Kasumi-1 (cell line): ENCODE data around the gene GNA12.
A peak's percentile ranks its signal among the peaks of the same experiment; 100 is the strongest.
"Not testable (repeated sequence)": the region's sequence is repeated elsewhere in the genome, so short reads cannot be mapped to it uniquely, and the experiment has no call there.

ENCODE experiments used
- DNase-seq, 2 experiments: peaks; one replicate each; lab custom pipeline; 2025; lab: John Stamatoyannopoulos, UW

Gene GNA12

DNA sequence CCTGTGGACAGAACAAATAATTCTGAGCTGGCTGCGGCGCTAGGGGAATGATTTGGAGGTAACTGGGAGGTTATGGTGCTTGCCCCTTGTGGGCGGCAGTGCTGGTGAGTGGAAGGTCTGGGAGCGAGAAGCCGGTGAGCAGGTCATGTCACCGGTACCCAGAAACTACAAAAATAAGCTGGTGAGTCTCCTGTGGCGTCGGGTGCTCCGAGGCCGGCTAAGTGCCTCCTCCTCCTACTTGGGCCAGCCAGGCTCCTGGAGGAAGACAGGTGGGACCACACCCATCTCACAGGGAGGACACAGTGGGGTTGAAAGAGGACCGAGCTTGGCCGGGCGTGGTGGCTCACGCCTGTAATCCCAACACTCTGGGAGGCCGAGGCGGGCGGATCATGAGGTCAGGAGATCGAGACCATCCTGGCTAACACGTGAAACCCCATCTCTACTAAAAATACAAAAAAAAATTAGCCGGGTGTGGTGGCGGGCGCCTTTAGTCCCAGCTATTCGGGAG lies 152.1 kb downstream of the GNA12 start:
- DNase-seq = not testable (repeated sequence)

DNA sequence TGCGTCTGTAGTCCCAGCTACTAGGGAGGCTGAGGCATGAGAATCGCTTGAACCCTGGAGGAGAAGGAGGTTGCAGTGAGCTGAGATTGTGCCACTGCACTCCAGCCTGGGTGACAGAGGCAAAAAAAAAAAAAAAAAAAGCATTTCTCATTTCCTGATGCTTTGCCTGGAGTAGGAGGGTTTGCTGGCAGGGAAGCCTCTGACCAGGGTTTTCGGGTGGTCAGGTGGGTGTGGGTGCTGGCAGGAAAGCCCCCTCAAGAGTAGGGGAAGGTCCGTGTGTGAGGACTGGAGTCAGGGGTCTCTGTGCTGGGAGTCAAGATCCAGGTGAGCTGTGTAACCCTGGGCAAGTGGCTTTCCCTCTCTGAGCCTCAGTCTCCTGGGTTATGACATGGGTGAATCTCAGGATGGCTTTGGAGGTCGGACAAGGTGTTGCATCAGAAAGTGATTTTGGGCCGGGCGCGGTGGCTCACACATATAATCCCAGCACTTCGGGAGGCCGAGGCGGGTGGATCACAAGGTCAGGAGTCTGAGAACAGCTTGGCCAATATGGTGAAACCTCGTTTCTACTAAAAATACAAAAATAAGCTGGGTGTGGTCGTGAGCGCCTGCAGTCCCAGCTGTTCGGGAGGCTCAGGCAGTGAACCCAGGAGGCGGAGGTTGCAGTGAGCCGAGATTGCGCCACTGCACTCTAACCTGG lies 152.9 kb downstream of the GNA12 start:
- no peak for DNase-seq

DNA sequence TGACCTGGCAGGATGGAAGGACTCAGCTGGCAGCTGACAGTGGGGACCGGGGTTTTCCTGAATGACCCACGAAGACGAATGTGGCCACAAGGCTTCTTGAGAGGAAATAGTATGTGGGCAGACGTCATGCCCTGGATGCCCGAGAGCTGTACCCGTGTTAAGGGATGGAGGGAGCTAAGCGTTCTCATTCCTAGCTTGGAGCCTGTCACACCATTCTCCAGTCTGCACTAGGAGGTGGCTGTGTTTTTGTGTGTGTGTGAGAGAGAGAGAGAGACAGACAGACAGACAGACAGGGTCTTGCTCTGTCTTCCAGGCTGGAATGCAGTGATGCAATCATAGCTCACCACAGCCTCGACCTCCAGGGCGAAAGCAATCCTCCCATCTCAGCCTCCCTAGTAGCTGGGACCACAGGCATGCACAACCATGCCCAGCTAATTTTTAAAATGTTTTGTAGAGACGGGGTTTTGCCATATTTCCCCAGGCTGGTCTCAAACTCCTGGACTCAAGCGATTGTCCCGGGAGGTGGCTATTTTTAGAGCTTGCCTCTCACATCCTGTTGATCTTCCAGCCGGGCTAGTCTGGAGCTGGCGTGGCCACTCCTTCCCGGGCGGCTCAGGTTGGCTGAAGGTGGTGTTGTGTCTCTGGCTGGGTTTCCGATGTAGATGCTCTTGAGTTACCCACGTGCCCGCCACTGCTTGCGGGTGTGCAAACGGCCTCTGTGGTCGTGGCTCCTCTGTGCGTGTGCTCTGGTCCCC lies 154.0 kb downstream of the GNA12 start:
- no peak for DNase-seq

DNA sequence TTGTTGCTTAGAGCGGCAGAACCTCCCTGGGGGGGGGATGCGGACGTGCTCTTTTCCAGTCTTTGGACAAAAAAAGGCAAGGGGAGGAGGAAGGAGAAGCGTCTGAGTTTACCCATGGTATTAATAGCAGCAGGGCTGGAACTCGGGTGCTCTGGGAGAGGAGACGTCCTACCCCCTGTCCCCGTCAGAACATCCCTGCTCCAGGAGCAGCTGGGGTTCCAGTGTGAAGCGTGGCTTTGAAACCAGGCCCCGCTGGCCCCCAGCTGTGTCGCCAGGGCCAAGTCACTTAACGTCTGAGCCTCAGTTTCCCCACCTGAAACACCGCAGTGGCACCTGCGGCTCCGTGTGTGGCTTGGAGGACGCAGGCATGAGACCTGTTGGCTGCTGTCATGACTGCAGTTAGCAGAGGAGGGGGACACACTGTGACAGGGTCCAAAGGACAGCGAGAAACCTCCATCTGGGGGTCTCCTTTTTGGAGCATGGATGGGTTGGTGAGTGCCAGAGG lies 154.7 kb downstream of the GNA12 start:
- no peak for DNase-seq

DNA sequence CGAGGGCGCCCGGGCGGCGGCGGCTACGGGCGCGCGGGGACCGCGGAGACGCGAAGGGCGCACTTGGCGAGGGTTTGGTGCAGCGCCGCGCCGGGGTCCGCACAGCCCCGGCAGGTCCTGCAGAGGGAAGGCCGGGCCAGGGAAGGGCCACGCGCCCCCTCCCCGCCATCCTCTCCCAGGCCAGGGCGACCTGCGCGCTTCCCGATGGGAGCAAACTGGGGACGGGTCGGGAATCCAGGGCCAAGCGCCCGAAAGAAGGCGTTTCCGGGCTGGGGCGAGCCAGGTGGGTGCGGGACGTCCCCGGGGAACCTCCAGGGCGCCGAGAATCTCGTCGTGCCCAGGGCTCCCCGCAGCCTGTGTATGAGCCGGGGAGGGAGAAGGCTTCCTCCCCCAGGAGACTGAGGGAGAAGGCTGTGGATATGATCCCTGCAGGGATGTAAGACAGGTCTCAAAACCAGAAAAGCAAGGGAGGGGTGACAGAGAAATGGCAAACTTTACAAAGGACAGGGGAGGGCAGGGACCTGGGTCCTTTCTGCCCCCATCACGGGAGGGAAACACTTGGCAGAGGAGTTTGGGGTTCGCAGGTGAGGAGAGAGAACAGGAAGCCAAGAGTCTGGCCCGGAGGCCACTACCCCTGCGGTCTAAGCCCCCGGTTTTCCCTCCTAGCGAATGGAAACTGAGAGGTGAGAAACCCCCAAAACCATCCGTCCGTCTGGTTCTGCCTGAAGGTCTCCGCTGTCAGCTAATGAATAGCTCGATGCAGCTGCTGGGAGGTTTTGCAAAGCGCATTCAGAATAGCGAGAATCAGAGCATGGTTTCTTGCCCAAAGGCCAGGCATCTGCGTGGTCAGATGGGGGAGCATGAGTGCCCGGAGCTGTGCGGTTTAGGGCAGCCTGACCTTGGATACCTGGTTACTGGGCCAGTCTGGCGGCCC lies 155.4 kb downstream of the GNA12 start:
- DNase-seq = no peak

DNA sequence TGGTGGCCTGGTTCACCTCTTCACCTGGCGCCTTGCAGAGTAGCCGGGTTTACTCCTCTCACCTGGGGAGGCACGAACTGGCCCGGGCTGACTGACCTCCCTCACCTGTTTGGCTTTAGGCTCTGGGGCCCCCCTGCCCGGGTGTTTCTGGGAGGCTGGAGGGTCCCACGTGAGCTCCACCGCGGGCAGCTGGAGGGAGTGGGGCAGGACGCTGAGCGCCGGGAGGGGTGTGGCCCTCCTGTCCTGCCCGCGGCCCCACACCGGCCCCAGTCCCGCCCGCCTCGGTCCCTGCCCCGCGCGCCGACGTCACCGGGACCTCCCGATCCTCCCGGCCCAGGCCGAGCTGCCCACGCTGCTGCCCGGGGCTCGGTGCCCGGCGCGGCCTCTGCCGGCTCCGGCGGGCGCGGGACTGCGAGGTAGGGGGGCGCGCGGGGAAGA lies 156.2 kb downstream of the GNA12 start, which contains the start of gene AMZ1:
Gene AMZ1 (plus strand): TSS at position 322 of the 438 bp plus-strand sequence. CDS start 12,250 bp downstream, outside the sequence.
- DNase-seq = no peak

DNA sequence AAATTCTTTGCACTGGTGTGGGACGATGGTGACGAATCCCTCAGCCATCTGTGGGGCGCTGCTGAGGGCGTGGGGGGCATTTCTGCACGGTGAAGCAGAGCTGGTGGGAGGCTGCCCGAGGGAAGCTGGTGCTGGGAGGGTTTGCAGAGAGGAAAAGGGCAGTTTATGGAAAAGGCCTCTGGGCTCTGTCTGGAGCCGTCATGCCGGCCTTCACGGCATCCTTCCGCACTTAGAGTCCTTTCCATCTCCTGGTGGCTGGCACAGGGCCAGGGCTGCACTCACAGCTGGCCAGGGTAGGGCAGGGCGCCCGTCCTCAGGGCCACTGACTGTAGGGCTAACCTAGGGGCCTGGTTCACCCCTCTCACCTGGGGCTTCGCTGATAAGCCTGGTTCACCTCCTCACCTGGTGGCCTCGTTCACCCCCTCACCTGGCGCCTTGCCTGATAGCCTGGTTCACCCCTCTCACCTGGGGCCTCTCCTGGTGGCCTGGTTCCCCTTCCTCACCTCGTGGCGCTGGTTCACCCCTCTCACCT lies 156.7 kb downstream of the GNA12 start:
- no peak for DNase-seq

DNA sequence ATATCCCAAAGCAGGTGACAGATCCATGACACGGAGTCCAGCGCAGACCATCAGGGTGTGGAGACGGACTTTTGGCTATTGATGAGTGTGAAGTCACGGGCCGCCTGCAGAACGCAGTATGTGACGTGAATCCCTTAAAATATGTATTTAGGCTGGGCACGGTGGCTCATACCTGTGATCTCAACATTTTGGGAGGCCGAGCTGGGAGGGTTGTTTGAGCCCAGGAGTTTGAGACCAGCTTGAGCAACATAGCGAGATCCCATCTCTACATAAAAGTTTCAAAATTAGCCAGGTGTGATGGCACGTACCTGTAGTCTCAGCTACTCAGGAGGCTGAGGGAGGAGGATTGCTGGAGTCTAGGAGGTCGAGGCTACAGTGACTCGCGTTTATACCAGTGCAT lies 158.0 kb downstream of the GNA12 start:
- DNase-seq = no peak

DNA sequence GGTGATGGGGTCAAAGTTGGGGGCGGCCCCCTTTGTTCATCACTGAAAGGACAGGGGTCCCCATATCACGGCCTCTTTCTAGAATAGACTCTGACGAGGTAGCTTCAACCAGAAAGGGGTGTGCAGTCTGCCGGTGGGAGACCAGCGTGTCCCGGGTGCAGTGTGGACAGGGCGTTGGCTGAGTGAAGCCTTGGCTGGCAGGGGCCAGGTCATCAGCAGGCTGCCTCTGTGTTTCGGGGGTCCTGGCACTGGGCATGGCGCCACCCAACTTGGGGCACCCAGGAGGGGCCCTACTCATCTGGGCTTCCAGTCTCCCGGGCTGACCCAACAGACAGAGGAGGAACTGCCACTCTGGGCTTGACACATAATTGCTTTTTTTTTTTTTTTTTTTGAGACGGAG lies 159.6 kb downstream of the GNA12 start:
- no peak for DNase-seq

DNA sequence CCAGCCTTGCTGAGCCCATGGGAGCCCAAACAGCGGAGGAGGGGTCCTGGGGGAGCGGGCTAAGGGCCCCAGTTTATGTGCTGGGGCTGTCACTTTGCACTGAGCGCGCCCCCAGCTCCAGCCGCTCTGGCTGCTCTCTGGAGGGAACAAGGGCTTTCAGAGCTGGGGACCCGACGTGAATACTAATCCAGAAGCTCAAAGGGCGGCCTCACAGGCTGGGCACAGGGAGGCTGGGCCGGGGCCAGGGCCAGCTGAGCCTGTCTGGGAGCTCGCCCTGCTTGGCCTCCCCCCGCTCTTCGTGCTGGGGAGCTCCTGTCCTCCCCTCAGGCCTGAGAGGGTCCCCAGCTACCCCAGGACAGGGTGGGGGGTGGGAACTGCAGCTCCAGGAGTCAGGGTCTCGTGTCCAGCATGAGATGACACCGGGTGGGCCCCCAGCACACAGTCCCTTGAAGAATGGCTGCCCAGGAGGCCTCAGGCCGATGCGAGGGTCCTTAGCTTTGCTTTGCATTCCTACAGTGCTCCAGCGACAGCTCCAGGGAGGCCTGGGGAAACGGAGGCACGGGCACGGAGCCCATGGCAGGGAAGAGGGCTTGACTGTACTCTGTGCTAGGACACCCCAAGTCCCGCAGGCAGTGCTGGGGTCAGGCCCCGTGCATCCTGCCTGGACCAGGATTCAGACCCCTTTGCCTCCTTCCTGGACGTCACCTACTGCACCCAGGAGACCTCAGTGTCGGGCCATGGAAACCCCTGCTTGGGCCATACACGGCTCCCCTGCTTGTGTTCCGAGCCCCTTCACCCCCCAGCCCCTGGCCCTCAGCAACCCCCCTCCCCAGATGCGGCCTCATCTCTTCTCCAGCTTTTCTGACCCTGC lies 161.9 kb downstream of the GNA12 start:
- no peak for DNase-seq

DNA sequence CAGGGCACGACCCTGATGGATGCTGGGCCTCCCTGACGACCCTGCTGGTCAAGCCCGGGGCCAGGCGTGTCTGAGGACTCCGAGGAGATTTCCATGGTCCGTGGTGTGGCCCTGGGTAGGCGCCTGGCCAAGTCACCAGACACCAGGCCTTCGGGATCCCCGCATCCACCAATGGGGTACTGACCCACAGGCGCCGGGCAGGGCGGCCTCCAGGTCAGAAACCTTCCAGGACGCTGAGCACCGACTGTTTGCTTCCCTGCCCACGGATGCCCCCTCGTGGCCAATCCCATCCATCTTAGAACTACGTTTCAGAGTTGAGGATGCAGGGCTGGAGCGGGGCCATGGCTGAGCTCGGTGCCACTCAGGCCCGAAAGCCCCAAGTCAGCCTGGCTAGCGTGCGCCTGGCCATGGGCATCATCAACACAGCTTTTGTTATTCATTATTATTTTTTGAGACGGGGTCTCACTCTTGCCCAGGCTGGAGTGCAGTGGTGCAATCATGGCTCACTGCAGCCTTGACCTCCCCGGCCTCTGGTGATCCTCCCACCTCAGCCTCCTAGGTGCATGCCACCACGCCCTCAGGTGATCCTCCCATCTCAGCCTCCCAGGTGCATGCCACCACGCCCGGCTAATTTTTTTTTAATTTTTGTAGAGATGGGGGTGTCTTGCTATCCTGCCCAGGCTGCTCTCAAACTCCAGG lies 163.2 kb downstream of the GNA12 start:
- peak; percentile 9 to 25 for DNase-seq

DNA sequence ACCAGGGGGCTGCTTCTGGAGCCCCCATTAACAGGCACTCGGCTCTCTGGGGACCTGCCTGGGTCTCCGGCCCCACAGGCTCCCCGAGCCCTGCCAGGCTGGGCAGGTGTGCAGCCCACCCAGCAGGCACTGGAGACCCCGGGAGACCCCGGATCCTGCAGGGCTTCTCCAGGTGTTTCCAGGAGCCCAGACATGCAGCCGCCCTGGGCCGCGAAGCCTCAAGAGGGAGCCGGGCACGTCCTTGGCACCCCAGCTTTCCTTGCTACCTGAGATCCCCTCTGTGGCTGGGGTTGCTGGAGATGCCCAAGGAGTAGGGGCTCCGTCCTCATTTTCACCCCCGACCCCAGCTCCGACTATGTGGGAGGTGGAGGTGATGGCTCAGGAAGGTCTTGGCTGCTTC lies 163.9 kb downstream of the GNA12 start:
- no peak for DNase-seq

DNA sequence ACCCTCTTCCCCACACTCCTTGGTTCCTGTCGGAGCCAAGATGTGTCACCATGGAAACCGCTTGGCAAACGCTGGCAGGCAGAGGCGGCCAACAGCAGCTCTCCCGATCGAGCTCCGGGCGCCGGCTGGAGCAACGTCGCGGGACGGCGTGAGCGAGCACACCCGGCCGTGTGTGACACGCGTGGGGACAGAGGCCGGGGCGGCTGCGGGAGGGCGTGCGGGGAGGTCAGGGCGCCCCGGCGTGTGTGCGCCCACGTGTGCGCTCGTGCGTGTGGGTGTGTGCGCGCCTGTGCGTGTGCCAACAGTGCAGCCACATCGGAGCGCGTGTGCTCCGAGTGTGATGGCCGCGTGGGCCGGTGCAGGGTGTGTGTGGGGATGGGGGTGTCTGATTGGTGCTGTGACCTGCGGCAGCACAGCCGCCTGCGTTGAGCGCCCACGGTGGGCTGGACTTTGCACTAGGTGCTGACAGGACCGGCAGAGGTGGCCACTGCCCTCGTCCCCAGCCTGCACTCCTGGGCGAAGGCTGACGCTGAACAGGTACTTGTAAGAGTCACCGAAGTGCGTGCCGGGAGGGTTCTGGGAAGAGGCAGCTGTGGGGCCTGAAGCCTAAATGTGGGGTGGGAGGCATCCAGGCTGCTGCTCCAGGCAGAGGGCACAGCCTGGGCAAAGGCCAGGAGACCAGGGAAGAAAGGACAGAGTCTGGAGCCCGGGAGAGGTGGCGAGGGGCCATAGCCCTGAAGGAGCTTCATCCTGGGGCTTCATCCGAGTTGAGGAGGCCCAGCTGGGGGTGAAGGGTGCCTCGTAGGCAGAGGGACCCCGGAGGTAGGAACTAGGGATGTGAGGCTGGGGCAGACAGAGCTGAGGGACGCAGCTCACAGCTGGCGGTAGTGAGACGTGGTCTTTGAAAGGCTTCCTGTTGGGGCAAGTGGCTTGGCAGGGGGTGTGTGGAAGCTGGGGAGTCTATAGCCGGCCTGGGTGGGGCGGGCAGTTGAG lies 164.7 kb downstream of the GNA12 start:
- DNase-seq = not testable (repeated sequence)

DNA sequence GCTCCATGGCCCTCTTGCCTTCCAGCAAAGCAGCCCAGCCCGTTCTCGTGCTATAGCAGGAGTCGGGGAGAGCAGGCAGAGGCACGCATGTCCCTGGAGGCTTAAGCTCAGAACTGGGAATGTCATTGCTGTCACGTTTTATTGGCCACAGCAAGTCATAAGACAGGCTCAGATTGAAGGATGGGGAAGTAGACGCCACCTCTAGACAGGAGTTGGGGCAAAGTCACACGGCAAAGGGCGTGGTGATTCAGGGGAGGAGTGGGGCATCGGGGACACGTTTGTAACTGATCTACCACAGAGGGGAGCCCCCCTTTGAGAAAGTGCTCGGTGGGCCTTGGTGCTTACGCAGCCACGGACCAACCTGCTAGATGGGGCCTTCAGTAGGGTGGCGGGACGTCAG lies 165.7 kb downstream of the GNA12 start:
- DNase-seq = not testable (repeated sequence)
